Caco-2 (cell line): ENCODE results near the gene PDZD2. TPM values are rescaled to one million over a fixed set of nuclear protein-coding genes. Genes with fewer than 3 reads are reported as not detected.
A peak's percentile ranks its signal among the peaks of the same experiment; 100 is the strongest.

Experiments used
- BruUV-seq: library from RNA; stranded (reverse); fragments of 400-500 nt; replicated peaks from 2 replicates; lab custom pipeline; 2021; lab: Mats Ljungman, UMichigan
- CTCF ChIA-PET: fragments of 300-600 bp; sonication (Branson Sonifier 250); formaldehyde crosslinking; loops from one replicate; lab custom pipeline; 2022; ENCODE audit warnings: antibody characterized with exemption; lab: Charles Lee
- POLR2A ChIA-PET: fragments of 300-600 bp; sonication (Branson Sonifier 250); formaldehyde crosslinking; loops from one replicate; lab custom pipeline; 2022; ENCODE audit warnings: antibody characterized with exemption; lab: Charles Lee
- DNase-seq, 2 experiments: peaks; one replicate each; pipeline versions ENCODE4 v3.0.0 to v3.0.0-alpha.2; 2020 to 2022
- H3K27me3 ChIP-seq: replicated peaks from 2 replicates; pipeline ENCODE4 v1.6.0; 2011; ENCODE audit warnings: low read length; ENCODE audit not compliant: control insufficient read depth, insufficient read depth
- H3K36me3 ChIP-seq: 2 replicates; pipeline ENCODE4 v1.5.1; 2011; ENCODE audit warnings: low read length; ENCODE audit not compliant: control insufficient read depth, insufficient read depth
- H3K4me1 ChIP-seq: fragments of 250-450 bp; sonication (Bioruptor Pico); 2 replicates; pipeline ENCODE4 v1.5.1; 2020; ENCODE audit warnings: mild to moderate bottlenecking
- H3K4me3 ChIP-seq: 2 replicates; pipeline ENCODE4 v1.5.1; 2011; ENCODE audit warnings: low read depth, mild to moderate bottlenecking, control low read depth, low read length
- H3K9me3 ChIP-seq: fragments of 250-450 bp; sonication (Bioruptor Pico); 2 replicates; pipeline ENCODE4 v1.5.1; 2020; ENCODE audit warnings: mild to moderate bottlenecking, moderate library complexity
- H3K27ac Mint-ChIP-seq: one replicate; pipeline ENCODE4 v1.8.0; 2022; ENCODE audit warnings: mixed read lengths; ENCODE audit not compliant: unreplicated experiment
- H3K27me3 Mint-ChIP-seq: one replicate; pipeline ENCODE4 v1.8.0; 2022; ENCODE audit warnings: mixed read lengths; ENCODE audit not compliant: insufficient read depth, unreplicated experiment
- H3K36me3 Mint-ChIP-seq: one replicate; pipeline ENCODE4 v1.8.0; 2022; ENCODE audit warnings: mild to moderate bottlenecking, mixed read lengths; ENCODE audit not compliant: insufficient read depth, unreplicated experiment
- H3K4me1 Mint-ChIP-seq: one replicate; pipeline ENCODE4 v1.8.0; 2022; ENCODE audit warnings: low read depth, mixed read lengths; ENCODE audit not compliant: unreplicated experiment
- H3K4me3 Mint-ChIP-seq: one replicate; pipeline ENCODE4 v1.8.0; 2022; ENCODE audit warnings: mild to moderate bottlenecking, moderate library complexity, mixed read lengths; ENCODE audit not compliant: unreplicated experiment
- H3K9me3 Mint-ChIP-seq: one replicate; pipeline ENCODE4 v1.8.0; 2022; ENCODE audit warnings: mixed read lengths; ENCODE audit not compliant: unreplicated experiment
- intact Hi-C: fragments of 100-400 bp; cut with micrococcal nuclease; formaldehyde crosslinking; loops from one replicate; pipeline ENCODE4 v1.10.0; 2022; ENCODE audit not compliant: unreplicated experiment
- total RNA-seq: library from RNA; stranded (reverse); gene quantifications from 2 replicates; pipeline ENCODE4 v1.2.3, GENCODE V29; 2022
- TF ChIP-seq, protein P1 (sequence below), 2 experiments: fragments of 200-600 bp in 1 of 2; IDR thresholded peaks; 1 replicate in 1 of 2; 2 replicates in 1 of 2; pipeline versions ENCODE4 v1.5.1 to v1.8.0; 2011 to 2022; ENCODE audit warnings: antibody characterized with exemption in 1 of 2, control low read depth in 1 of 2, inconsistent platforms in 1 of 2, low read depth in 1 of 2, low read length in 1 of 2, mild to moderate bottlenecking in 1 of 2, moderate library complexity in 1 of 2; ENCODE audit not compliant: insufficient read depth in 1 of 2, severe bottlenecking in 1 of 2, unreplicated experiment in 1 of 2

Gene PDZD2
- total RNA-seq, 1 experiment from 2014 or later = 0.16 TPM

DNA sequence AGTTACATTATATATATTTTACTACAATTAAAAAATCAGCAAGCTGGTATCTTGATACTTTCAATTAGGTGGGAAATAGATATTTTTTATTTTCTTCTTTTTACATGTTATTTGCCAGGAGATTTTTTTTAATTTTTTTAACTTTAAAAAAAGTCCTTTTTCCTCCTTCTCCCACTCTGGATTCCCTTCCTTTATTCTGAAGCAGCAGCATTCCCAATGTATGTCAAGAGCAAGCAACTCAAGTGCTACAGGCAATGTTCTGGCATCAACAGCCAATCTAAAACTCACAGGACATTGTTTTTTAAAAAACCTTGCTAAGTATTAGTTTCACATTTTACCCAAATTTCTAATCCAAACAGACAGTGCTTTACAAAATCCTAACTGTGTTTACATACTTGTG is 493.8 kb downstream of the PDZD2 start:
- H3K36me3 ChIP-seq = peaks cover 4% of the 10 kb centered on the region; the same call in 1 of the 2 replicates
- Mint-ChIP-seq H3K27me3 (no peaks in the 10 kb centered on the region), H3K27ac (no peak overlapping the region), H3K4me1 (no peaks in the 10 kb centered on the region), H3K36me3 (peaks cover 81% of the 10 kb centered on the region), H3K9me3 (no peaks in the 10 kb centered on the region), H3K4me3 (no peak overlapping the region)
- TF ChIP-seq, protein P1, sequence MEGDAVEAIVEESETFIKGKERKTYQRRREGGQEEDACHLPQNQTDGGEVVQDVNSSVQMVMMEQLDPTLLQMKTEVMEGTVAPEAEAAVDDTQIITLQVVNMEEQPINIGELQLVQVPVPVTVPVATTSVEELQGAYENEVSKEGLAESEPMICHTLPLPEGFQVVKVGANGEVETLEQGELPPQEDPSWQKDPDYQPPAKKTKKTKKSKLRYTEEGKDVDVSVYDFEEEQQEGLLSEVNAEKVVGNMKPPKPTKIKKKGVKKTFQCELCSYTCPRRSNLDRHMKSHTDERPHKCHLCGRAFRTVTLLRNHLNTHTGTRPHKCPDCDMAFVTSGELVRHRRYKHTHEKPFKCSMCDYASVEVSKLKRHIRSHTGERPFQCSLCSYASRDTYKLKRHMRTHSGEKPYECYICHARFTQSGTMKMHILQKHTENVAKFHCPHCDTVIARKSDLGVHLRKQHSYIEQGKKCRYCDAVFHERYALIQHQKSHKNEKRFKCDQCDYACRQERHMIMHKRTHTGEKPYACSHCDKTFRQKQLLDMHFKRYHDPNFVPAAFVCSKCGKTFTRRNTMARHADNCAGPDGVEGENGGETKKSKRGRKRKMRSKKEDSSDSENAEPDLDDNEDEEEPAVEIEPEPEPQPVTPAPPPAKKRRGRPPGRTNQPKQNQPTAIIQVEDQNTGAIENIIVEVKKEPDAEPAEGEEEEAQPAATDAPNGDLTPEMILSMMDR (IDR thresholded peaks at IDR 0.05; ENCODE audit: insufficient read depth in 1 of 2, low read depth in 1 of 2, low read length in 1 of 2, severe bottlenecking in 1 of 2, unreplicated experiment in 1 of 2) = no peak
- POLR2A ChIA-PET = no interaction called here
- intact Hi-C loops = no loop called here
- DNase-seq = no peak
- H3K27me3 ChIP-seq = no peaks in the 10 kb centered on the region
- H3K4me3 ChIP-seq = no peak overlapping the region
- no peaks in the 10 kb centered on the region for H3K9me3 ChIP-seq
- CTCF ChIA-PET = no interaction called here
- no peaks in the 10 kb centered on the region for H3K4me1 ChIP-seq
- BruUV-seq = no TSS peak

DNA sequence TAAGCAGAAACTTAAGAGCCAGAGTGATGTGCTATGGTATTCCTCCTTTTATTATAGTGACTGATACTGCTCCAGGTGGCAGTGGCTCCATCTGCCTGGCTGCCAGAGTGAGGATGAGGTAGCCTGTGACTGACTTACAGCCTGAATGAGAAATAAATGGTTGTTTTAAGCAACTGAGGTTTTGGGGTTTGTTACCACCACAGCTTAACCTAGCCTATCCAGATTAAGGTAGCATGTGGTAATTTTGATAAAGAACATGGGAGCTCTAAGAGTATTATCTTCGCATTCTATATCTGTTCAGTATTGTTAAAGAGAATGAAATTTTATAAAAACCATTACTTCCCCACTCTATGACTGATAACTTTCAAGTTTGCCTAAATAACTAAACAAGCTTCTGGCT is 496.2 kb downstream of the PDZD2 start:
- intact Hi-C loops = no loop called here
- Histone ChIP-seq H3K36me3 (0 out of 2 replicates have a peak, but pooled peaks cover 2% of the 10 kb centered on the region), H3K4me1 (no peaks in the 10 kb centered on the region), H3K9me3 (no peaks in the 10 kb centered on the region), H3K27me3 (no peaks in the 10 kb centered on the region), H3K4me3 (no peak overlapping the region)
- DNase-seq = no peak
- Mint-ChIP-seq H3K4me3 (no peak overlapping the region), H3K9me3 (no peaks in the 10 kb centered on the region), H3K27ac (no peak overlapping the region), H3K27me3 (no peaks in the 10 kb centered on the region), H3K36me3 (peaks cover 71% of the 10 kb centered on the region), H3K4me1 (no peaks in the 10 kb centered on the region)
- BruUV-seq = TSS peak; percentile 23
- TF ChIP-seq, protein P1 (IDR thresholded peaks at IDR 0.05; ENCODE audit: insufficient read depth in 1 of 2, low read depth in 1 of 2, low read length in 1 of 2, severe bottlenecking in 1 of 2, unreplicated experiment in 1 of 2) = no peak
- ChIA-PET POLR2A (no interaction called here), CTCF (no interaction called here)

DNA sequence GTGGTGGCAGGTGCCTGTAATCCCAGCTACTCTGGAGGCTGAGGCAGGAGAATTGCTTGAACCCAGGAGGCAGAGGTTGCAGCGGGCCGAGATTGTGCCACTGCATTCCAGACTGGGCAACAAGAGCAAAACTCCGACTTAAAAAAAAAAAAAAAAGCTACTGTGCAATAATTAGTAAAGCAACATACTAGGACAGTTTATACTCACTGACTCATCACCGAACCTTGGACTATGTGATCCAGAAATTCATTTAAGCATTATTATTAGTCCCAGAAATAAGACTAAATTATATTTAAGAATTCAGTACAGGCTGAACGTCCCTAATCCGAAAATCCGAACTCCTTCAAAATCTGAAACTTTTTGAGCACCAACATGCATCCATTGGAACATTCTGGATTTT is 497.4 kb downstream of the PDZD2 start:
- Mint-ChIP-seq H3K9me3 (no peaks in the 10 kb centered on the region), H3K4me1 (no peaks in the 10 kb centered on the region), H3K27me3 (no peaks in the 10 kb centered on the region), H3K36me3 (peaks cover 73% of the 10 kb centered on the region), H3K4me3 (no peak overlapping the region), H3K27ac (no peak overlapping the region)
- H3K27me3 ChIP-seq = no peaks in the 10 kb centered on the region
- ChIA-PET POLR2A (no interaction called here), CTCF (interaction anchor here (0.6 kb wide), 1 partner anchor 9 kb away, joined by 3 read pairs; no protein-coding TSS in a partner anchor)
- no TSS peak for BruUV-seq
- H3K36me3 ChIP-seq = 0 out of 2 replicates have a peak, but pooled peaks cover 2% of the 10 kb centered on the region
- no peaks in the 10 kb centered on the region for H3K4me1 ChIP-seq
- no peak overlapping the region for H3K4me3 ChIP-seq
- DNase-seq = no peak
- intact Hi-C loops = no loop called here
- TF ChIP-seq, protein P1 (IDR thresholded peaks at IDR 0.05; ENCODE audit: insufficient read depth in 1 of 2, low read depth in 1 of 2, low read length in 1 of 2, severe bottlenecking in 1 of 2, unreplicated experiment in 1 of 2) = no peak
- no peaks in the 10 kb centered on the region for H3K9me3 ChIP-seq
